Breast epithelium (tissue), 3 donors: ENCODE data around the gene DPYSL4.

Experiments used
- POLR2A ChIP-seq: fragments of 450-650 bp; IDR thresholded peaks from one replicate; pipeline ENCODE4 v1.6.1; 2016; ENCODE audit warnings: antibody characterized with exemption, mild to moderate bottlenecking, moderate library complexity
- POLR2AphosphoS5 ChIP-seq, 3 donors: sonication (generic); formaldehyde crosslinking; IDR thresholded peaks; one replicate each; pipeline ENCODE4 v1.6.1; 2017; ENCODE audit warnings: antibody characterized with exemption in 3 of 3

DNA sequence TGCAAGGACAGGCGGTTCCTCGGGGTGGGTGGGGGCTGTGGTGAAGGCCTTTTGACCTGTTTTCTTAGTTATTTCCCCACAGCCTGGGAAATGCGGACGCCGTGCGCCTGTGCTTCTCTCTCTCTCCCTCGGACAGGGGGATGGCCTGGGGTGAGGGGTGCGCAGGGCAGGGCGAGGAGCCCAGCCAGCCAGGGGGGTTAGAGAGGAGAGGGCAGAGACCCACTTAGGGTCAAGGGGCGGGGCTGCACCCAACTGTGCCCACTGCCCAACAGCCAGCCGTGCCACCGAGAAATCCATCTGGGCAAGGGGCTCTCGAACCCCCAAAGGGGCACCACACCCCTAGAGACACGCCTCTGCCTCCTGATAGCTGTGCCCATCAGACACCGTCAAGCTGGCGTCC lies 53.8 kb downstream of the DPYSL4 start:
- TF ChIP-seq POLR2A (no peak), POLR2AphosphoS5 (IDR thresholded peaks at IDR 0.05) (no peak)
